Stimulated activated CD8-positive, alpha-beta memory T cell treated with anti-CD3 and anti-CD28 coated beads, Interleukin-7, amount 100 ng/mL, for 1 hour (primary cell): ENCODE results near the gene ZNHIT2.

Source experiments
- DNase-seq, 2 donors: peaks; one replicate each; pipeline ENCODE4 v3.0.0-alpha.2; 2020; ENCODE audit warnings: low read depth in 2 of 2

The ZNHIT2 gene

DNA sequence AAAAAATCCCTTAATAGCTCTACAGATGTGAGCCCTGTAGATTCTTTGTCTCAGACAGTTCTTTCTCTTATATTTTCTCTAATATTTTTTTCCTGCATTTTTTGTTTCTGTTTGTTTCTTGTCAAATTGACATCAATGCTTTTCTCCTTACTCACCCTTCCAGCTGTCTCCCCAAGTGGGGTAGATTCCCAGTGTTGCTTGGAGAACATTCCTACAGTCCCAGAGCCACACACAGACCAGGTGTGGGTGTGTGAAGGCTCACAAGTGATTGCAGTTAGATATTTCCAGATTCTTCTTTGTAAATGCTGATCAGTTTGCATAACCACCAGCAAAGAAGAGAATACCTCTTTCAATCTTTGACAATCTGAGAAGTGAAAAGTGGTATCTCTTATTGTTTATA, 14.0 kb downstream of the ZNHIT2 start:
- no peak for DNase-seq

DNA sequence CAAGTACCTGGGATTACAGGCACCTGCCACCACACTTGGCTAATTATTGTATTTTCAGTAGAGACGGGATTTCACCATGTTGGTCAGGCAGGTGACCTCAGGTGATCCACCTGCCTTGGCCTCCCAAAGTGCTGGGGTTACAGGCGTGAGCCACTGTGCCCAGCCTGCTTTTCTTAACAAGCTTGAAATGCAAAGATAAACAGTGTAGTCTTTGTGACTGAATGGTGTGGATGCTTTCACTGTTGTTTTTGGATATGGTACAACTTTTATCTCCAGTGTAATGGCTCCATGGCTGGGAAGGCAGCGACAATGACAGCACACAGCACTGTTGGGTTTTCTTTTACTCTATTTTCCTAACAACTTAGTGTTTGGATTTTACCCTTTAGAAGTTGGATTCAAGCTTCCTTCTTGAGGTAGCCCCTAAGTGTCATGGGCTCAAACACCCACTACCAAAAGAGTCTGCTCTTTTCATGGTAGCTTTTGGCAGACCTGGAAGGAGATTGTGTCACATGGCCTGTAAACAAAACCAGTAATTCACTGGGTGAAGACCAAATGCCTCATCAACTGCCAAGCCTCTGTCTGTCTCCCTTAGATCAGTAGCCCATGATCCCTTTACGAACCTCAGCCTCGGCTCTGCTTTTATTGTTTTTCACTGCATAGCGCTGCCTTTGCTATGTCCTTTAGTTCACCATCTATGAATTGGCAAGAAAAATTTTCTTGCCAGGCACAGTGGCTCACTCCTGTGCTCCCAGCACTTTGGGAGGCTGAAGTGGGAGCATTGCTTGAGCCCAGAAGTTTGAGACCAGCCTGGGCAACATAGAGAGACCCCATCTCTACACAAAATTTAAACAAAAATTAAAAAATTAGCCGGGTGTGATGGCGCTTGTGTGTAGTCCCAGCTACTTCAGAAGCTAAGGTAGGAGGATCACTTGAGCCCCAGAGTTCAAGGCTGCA, 15.1 kb downstream of the ZNHIT2 start:
- no peak for DNase-seq

DNA sequence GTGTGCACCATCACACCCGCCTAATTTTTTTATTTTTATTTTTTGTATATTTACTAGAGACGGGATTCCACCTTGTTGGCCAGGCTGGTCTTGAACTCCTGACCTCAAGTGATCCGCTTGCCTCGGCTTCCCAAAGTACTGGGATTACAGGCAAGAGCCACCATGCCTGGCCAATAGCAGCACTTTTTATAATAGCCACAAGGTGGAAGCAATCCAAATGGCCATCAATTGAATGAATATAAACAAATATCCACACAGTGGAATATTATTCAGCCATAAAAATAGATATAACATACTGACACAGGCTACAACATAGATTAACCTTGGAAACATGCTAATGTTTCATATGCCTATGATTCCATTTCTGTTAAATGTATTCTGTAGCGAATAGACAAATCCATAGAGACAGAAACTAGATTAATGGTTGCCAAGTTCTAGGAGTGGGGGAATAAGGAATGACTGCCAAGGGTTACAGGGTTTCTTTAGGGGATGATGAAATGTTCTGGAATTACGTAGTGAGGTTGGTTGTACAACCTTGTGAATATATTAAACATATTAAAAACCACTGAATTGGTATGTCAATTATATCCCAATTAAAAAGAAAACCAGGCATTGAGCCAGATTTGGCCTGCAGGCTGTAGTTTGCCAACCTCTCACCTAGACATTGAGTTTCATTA, 16.7 kb downstream of the ZNHIT2 start:
- DNase-seq, result no peak

DNA sequence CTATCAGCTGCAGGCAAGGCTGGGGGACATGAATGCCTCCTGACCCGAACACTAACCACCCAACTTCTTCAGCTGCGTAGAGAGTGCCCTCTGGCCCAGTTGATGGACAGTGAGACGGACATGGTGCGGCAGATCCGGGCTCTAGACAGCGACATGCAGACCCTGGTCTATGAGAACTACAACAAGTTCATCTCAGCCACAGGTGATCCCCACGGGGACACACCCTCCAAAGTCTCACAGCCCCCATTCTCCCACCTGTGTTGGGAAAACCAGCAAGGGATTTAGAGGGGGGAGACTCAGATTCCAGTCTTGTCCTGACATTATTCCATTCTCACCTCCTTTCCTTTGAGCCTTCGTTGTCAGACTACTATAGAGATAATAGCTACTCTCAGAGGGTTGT, 20.6 kb downstream of the ZNHIT2 start:
- DNase-seq, result no peak

DNA sequence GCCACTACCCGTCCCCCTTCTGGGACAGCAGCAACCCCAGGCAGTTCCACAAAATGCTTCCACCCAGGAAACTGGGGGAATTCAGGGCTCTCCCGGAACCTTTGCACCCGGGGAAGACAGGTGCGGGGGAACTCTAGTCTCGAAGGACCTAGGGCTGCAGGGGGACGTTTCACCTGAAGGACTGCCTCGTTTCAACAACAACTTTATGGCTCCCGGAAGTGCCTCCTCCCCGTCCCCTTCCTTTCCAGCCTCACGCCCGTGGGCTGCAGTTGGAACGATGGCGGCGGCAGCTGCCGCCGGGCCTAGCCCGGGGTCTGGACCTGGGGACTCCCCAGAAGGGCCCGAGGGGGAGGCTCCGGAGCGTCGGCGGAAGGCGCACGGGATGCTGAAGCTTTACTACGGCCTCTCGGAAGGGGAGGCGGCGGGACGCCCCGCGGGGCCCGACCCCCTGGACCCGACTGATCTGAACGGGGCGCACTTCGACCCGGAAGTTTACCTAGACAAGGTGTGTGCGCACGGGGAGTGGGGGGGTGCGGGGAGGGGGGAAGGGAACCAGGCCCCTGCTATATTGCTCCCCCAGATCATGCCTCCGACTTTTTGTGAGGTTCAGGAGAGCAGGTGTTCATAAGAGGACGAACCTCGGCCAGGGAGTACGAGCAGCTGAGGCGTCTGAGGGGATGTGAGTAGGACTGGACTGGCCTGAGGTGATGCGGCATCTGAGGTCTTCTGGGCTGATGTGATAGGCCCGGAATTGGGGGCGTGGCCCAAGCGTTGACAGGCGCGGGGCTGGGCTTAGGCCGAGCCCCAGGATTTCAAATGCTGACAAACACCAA, 21.3 kb downstream of the ZNHIT2 start, which contains the start of gene VPS51:
TSS of gene VPS51 (plus strand) at position 241 of the 833 bp plus-strand sequence. CDS start at position 278, 37 bp downstream.
- peak; percentile 65 to 71 for DNase-seq

DNA sequence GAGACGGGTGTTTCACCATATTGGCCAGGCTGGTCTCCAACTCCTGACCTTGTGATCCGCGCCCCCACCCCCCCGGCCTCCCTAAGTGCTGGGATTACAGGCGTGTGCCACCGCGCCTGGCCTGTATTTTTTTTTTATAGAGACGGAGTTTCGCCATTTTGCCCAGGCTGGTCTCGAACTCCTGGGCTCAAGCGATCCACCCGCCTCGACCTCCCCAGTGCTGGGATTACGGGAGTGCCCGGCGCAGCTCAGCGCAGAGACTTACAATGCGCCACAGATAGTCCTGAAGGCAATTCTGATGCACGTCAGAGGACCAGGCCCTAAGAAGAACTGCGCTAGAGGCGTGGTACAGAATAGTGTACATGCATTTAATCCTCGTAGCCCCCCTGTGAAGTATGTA, 22.1 kb downstream of the ZNHIT2 start:
- no peak for DNase-seq

DNA sequence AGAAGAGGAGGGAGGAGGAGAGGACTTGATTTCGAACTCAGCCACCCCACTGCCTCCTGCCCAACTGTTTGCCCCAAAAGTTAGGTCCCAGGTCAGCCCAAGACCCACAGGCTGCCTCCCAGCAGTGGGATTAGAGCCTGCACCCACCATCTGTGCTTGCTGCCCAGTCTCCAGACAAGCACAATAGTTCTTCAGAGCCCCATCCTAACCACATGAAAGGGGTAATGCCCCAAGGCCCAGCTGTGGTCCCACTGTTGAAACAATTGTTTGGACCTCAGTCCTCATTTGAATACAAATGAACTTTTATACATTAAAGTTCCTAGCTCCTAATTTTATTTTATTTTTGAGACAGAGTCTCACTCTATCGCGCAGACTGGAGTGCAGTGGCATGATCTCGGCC, 26.9 kb downstream of the ZNHIT2 start:
- no peak for DNase-seq

DNA sequence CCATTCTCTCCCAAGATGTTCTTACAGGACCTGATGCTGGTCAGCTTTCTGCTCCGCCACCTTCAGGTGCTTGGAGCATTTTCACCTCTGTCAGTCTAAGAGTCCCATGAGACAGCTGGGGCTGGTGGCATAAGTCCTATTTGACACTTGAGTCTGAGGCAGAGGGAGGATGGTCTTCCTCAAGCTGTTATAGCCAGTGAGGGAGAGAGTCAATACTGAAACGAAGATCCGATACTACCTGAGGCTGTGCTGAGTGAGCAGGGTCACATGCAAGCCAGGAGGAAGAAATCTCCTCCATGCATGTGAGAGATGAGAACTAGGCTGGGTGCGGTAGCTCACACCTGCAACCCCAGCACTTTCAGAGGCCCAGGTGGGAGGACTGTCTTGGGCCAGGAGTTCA, 27.9 kb downstream of the ZNHIT2 start:
- no peak for DNase-seq

DNA sequence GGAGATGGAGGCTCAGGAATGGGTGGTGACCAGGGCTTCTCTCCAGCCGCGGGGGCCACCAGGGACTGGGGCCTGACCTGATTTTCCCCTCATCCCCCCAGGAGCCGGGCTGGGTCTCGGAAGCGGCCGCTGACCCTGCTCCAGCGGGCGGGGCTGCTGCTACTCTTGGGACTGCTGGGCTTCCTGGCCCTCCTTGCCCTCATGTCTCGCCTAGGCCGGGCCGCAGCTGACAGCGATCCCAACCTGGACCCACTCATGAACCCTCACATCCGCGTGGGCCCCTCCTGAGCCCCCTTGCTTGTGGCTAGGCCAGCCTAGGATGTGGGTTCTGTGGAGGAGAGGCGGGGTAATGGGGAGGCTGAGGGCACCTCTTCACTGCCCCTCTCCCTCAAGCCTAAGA, 29.7 kb downstream of the ZNHIT2 start:
- no peak for DNase-seq

DNA sequence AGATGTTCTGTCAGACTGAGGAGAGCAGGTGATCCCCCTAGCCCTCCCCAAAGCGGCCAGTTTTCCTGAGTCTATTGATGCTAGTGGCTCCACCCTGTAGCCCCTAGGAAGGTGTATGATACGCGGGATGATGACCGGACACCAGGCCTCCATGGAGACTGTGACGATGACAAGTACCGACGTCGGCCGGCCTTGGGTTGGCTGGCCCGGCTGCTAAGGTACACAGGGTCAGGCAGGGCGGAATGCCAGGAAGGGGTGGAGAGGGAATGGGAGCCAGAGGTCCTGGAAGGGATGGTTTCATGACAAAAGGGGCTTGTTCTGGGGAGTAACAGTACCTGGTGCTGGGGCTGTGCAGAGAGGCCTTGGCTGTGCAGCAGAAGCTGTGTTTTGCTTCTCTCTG, 30.3 kb downstream of the ZNHIT2 start:
- no peak for DNase-seq

DNA sequence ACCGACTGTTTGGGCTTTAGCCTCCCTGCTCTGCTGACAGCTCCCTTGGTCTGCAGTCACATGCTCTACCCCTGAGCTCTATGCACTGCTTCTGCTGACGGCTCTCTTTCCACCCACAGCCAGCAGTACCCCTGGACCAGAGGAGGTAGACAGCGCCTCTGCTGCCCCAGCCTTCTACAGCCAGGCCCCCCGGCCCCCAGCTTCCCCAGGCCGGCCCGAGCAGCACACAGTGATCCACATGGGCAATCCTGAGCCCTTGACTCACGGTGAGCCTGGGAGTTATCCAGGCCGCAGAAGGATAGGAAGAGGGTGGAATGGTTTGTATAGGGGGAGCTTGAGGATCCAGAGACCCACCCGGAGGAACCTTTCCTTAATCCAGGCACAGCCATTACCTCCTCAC, 30.7 kb downstream of the ZNHIT2 start:
- no peak for DNase-seq

DNA sequence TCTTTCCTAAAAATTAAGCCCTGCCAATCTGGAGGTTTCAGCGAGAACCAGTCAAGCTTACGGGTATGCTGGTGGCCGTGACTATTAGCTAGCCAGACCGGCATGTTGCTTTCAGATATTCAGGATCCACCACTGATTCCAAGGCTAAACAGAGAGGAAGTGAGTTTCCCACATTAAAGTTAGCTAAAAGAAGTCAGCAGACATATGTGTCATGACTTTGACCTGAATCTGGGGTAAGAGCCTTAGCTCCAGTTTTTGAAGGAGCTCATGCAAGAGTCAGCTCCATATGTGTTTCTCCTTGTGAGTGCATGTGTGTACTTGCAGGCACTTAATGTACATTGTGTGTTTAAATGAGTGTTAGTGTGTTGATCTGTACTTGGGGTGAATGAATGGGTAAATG, 32.1 kb downstream of the ZNHIT2 start:
- DNase-seq, result no peak

DNA sequence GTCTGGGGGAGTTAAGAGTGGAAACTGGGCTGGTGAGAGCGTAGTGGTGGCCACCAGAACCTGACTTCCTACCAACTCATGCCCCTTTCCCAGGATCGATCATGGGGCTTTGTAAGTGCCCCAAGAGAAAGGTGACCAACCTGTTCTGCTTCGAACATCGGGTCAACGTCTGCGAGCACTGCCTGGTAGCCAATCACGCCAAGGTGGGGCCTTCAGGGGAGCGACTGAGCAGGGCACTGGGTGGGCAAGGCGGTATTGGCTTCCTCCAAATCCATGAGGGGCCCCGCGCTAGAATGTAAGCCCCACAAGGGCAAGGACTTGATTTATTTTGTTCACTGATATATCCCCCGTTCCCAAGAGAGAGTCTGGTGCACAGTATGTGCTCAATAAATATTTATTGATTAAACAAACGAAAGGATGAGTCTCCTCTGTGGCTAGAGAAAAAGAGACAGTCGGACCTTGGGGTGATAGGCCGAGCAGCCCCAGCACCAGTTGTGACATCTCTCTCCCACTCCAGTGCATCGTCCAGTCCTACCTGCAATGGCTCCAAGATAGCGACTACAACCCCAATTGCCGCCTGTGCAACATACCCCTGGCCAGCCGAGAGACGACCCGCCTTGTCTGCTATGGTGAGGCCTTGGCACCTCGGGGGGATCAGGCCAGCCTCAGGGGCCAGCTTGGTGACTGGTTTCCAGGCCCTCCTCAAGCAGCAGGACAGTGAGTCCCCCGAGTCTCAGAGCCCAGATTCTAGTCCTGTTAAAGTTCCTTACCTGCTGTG, 32.7 kb downstream of the ZNHIT2 start:
- DNase-seq, result no peak

DNA sequence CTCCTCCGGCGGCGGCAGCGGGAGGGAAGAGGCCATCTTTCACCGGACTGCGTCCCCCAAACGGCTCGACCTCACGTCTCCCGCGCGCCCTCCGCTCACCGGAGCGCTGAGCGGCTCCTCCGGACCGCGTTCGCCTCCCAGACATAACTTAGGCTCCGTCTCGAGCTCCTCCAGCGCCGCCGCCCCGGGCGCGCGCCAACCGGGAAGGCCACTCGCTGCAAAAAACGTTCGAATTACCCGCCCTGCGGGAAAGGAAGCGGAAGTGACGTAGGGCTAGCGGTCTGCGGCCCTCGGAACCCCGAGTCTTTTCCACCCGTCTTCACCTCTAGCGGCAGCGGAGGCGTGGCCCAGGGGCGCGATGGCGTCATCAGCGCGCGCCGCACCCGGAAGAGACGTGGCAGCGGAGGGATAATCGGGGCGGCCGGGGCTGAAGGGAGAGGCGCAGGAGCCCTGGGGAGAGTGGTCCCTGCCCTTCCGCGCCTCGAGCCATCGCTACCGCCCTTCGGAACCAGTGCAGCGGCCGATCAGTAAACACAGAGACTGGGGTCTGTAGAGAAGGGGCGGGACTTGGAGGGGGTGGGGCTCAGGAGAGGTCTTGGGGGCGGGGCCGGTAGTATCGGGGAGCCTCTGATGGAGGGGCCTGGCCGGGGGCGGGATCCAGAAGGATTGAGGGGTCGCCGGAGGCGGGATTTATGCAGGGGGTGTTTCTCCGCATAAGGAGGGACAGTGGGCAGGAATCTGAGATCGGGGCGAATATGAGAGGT, 33.5 kb downstream of the ZNHIT2 start, which contains the start of the genes CDCA5 and ZFPL1:
TSS of gene CDCA5 (minus strand) at position 207 of the 764 bp plus-strand sequence. CDS start at position 145, 62 bp downstream.
TSS of gene ZFPL1 (plus strand) at position 389 of the 764 bp plus-strand sequence. CDS start 477 bp downstream, outside the sequence.
- peak; percentile 94 for DNase-seq

DNA sequence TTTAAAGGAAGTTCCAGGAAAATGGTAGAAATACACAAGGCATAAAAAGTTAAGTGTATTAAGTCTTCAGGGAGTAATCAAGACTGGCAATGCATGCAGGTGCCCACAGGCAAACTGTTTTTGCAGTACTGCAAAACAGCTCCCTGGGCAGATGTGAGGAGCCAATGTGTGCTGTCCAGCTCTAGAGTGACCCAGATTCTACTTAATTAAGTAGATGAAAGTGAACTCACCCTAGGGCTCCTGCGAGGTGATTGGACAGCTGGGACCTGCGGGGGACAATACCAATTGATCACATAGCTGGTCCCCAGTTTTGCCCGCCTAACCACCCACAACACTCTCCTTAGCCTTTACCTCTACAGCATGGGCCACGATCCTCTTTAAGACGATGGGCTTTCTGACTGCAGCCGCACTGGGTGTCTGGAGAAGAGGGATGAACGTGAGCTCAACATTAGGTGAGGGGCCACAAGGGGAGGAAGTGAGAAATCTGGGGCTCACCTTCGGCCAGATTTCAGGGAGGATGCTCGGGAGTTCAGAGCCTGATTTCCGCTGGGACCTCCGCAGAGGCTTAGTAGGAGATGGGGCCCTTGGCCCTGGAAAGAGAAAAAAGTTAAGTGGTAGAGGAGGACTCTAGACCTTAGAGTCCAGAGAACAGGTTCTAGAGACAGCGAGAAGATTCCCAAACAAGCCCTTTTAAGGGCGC, 34.2 kb downstream of the ZNHIT2 start:
- DNase-seq, result no peak

DNA sequence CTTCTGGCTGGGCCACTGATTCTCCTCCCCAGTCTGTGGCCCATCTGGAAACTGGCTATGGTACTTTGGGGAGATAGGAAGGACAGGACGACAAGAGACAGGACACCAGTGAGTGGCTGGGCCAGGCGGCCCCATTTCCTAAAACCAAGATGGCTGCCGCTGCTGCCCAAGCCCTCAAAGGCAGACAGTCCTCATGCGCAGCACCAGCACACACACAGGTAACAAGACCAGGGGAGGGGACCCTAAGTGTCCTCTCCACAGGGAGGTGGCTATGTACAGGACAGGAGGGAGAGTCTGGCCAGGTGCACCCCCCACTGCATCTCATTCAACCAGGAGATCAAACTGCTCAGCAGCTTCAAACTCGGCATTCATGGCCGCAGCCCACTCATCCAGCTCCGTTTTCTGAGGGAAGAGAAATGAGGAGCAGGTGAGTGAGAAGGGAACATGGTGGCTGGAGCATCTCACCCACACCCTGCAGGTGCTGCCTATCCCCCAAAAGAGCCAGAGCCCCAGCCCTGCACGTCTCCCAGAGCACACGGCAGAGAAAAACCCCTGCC, 38.6 kb downstream of the ZNHIT2 start:
- no peak for DNase-seq

DNA sequence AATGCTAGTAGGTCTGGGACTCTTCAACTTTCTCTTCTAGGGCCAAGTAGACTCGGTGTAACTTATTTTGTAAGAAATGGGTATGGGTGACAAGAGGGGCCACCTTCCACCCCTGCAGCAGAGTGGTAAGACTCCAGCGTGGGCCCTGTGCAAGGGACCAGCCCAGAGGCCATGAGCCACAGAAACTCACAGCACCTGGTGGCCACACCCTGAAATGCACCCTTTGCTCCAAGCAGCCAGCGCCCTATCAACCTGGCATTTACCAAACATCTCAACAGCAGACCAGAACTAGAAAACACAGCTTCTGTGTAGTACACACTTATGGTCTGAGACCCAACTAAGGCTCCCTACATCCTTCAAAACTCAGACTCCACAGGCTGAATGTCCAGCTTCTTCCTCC, 39.4 kb downstream of the ZNHIT2 start:
- peak; percentile 45 to 56 for DNase-seq

DNA sequence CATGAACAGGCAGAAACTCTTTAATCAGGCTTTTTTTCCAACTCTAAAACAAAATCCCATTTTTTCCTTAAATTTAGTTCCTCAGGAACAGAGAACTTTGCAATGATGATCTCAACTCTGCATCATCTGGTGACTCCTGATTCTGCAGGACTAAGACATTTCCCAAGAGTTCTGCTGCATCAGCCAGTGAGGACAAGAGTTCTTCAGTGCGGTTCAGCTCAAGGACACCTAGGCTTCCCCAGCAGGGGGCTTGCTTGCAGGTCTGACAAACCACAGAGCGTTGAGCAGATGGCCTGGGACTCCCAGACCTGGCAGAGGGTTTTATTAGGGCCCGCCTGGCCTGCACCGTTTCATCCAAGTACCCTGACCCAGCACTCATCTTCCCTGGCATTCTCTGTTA, 40.0 kb downstream of the ZNHIT2 start:
- DNase-seq, result no peak

DNA sequence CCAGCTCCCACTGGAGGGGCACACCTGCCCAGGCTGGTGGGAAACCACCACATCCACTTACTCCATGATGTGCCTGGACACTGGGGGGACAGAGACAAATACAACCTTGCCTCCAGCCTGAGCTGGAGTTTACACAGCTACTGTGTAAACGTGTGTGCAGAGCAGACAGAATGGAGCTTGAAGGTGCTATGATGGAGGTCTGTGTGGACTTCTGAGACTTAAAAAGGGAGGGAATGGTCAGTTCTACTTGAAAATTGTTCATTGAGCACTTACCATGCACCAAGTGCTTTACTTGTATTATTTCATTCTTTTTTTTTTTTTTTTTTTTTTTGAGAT, 44.9 kb downstream of the ZNHIT2 start:
- no peak for DNase-seq
